Small intestine (tissue), 7 donors: ENCODE results near the gene HBM. TPM values are rescaled to one million over a fixed set of nuclear protein-coding genes. Genes with fewer than 3 reads are reported as not detected.
"Not testable (repeated sequence)": the region's sequence is repeated elsewhere in the genome, so short reads cannot be mapped to it uniquely, and the experiment has no call there.

Experiments
- DNase-seq, 2 donors: peaks; one replicate each; pipeline versions ENCODE4 v3.0.0 to v3.0.0-alpha.2; 2013
- FAIRE-seq: peaks from 2 replicates; lab custom pipeline; 2012; peaks lifted over from hg19 to GRCh38; lab: Jason Lieb, UNC
- H3K27ac ChIP-seq, 3 donors: one replicate each; pipeline ENCODE4 v1.5.1; 2013; ENCODE audit warnings: low read length in 2 of 3, mild to moderate bottlenecking in 2 of 3, control low read depth in 1 of 3, inconsistent platforms in 1 of 3, low read depth in 1 of 3, moderate library complexity in 1 of 3
- H3K27me3 ChIP-seq, 3 donors: one replicate each; pipeline ENCODE4 v1.6.1; 2013; ENCODE audit warnings: low read length in 3 of 3, inconsistent platforms in 1 of 3; ENCODE audit not compliant: control insufficient read depth in 3 of 3, insufficient read depth in 3 of 3
- H3K36me3 ChIP-seq, 3 donors: one replicate each; pipeline ENCODE4 v1.6.1; 2013; ENCODE audit warnings: low read length in 3 of 3, inconsistent platforms in 1 of 3, low read depth in 1 of 3, mild to moderate bottlenecking in 1 of 3, moderate library complexity in 1 of 3; ENCODE audit not compliant: control insufficient read depth in 3 of 3, insufficient read depth in 2 of 3
- H3K4me1 ChIP-seq, 3 donors: one replicate each; pipeline ENCODE4 v1.6.1; 2013; ENCODE audit warnings: low read length in 2 of 3, inconsistent platforms in 1 of 3, low read depth in 1 of 3, mild to moderate bottlenecking in 1 of 3, moderate library complexity in 1 of 3; ENCODE audit not compliant: control insufficient read depth in 3 of 3, insufficient read depth in 2 of 3
- H3K4me3 ChIP-seq, 3 donors: one replicate each; pipeline ENCODE4 v1.5.1; 2013; ENCODE audit warnings: low read length in 3 of 3, control low read depth in 1 of 3, inconsistent platforms in 1 of 3, low read depth in 1 of 3, mild to moderate bottlenecking in 1 of 3, moderate library complexity in 1 of 3
- H3K9me3 ChIP-seq, 2 donors: one replicate each; pipeline ENCODE4 v1.6.1; 2013; ENCODE audit warnings: low read depth in 1 of 2, low read length in 1 of 2; ENCODE audit not compliant: control insufficient read depth in 2 of 2, insufficient read depth in 1 of 2
- WGBS, 3 donors: extraction: QIAGEN DNeasy Blood & Tissue Kit; methylation state at CpG; one replicate each; pipeline ENCODE4 v1.1.7; 2013; 5-methylcytosine and 5-hydroxymethylcytosine counted together
- polyA plus RNA-seq, 4 donors: library from polyadenylated mRNA; stranded (reverse) in 3 of 4; unstranded in 1 of 4; fragments of 200-250 nt in 3 of 4; fragments of 120-200 nt in 1 of 4; gene quantifications; one replicate each; pipeline versions ENCODE4 v1.2.1 to v1.2.3, GENCODE V29; 2013
- donor health status: healthy with polysubstance abuse.
- donor health status: control.
- donor health status: control.
- donor health status: Bipolar disorder and iron deficiency.
- donor health status: healthy.

HBM gene
- polyA plus RNA-seq, 4 donors: 1.8 TPM; not detected in 3

DNA sequence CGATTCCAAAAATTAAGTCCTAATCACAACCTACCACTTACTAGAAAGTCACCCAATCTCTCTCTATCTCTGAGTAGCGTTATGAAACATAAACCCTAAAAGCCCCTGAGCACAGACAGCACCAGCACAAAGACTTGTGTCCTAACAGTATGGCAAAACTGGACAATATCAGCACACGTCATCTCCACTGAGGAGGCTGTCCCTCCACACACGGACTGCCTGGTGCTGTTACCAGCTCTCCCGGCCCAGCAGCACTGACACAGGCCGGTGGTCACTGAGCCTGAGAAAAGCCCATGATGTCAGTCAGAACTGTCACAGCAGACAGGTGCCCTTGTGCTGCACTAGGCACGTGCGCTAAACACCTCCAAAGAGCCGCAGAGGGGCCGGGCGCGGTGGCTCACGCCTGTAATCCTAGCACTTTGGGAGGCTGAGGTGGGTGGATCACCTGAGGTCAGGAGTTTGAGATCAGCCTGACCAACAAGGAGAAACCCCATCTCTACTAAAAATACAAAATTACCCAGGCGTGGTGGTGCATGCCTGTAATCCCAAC lies 45.9 kb downstream of the HBM start:
- H3K36me3 ChIP-seq: peaks cover 16 to 83% (median 18%) of the 10 kb centered on the region in 3 donors

DNA sequence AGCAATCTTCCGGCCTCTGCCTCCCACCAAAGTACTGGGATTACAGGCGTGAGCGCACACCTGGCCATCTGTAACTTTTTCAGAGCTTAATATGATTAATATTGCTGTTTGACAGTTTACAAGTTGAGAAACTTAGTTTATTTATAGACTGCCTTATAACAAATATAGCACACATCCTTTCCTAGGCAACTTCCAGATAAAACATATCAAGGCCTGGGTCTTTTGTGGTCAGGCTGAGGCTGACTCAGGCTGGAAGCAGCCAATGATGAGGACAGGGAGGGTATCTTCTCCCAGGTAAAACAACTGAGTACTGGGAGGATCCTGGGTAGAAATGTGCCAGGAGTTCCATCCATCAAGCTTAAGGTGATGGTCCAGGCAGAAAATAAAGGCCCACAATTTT lies 47.2 kb downstream of the HBM start:
- no peak overlapping the region for H3K4me3 ChIP-seq
- no peaks in the 10 kb centered on the region for H3K9me3 ChIP-seq
- 92 to 96% (median 93%) methylated on average over 3 of the region's 3 CpGs for WGBS, 3 donors
- DNase-seq (no peak), FAIRE-seq (no peak)
- no peaks in the 10 kb centered on the region for H3K27me3 ChIP-seq
- peaks cover 10 to 84% (median 13%) of the 10 kb centered on the region in 3 donors for H3K36me3 ChIP-seq
- no peaks in the 10 kb centered on the region for H3K4me1 ChIP-seq
- no peak overlapping the region for H3K27ac ChIP-seq

More for the DNA sequence above, 45.9 kb downstream of the HBM start:
- H3K27me3 ChIP-seq, FAIRE-seq, DNase-seq, H3K27ac ChIP-seq, H3K4me3 ChIP-seq, H3K4me1 ChIP-seq, H3K9me3 ChIP-seq: not testable (repeated sequence)
- WGBS, 3 donors: 91 to 93% (median 92%) methylated on average over 14 of the region's 14 CpGs

Other genes with a start within 250 kb of the HBM start
- 10 to 100 TPM in 2 of 4 donors, 1 to 10 TPM in 2; 8.1 to 19.9 (median 10.4) TPM for gene POLR3K, start 112.4 kb upstream of the HBM start, polyA plus RNA-seq
- 10 to 100 TPM; 17.3 to 38.2 (median 27.6) TPM for gene SNRNP25, start 112.2 kb upstream of the HBM start, polyA plus RNA-seq
- 10 to 100 TPM; 10.1 to 28.6 (median 17.2) TPM for gene RHBDF1, start 93.3 kb upstream of the HBM start, polyA plus RNA-seq
- gene MPG, start 87.8 kb upstream of the HBM start, polyA plus RNA-seq: 10 to 100 TPM; 31.1 to 76.7 (median 68.1) TPM
- gene NPRL3, start 27.3 kb upstream of the HBM start, polyA plus RNA-seq: 10 to 100 TPM in 2 of 4 donors, 1 to 10 TPM in 2; 5.9 to 22.6 (median 15.5) TPM
- gene HBZ, start 13.3 kb upstream of the HBM start, polyA plus RNA-seq: 1 to 10 TPM in 1 of 4 donors, not detected in 3; 1.0 TPM
- 100 to 1,000 TPM in 1 of 4 donors, 10 to 100 TPM in 1, 1 to 10 TPM in 1, not detected in 1; 3.2 to 515 (median 10.7) TPM for gene HBA2, start 6.9 kb downstream of the HBM start, polyA plus RNA-seq
- gene HBA1, start 10.7 kb downstream of the HBM start, polyA plus RNA-seq: 100 to 1,000 TPM in 1 of 4 donors, 1 to 10 TPM in 2, not detected in 1; 4.2 to 305 (median 4.3) TPM
- gene HBQ1, start 14.5 kb downstream of the HBM start, polyA plus RNA-seq: under 1 TPM in 1 of 4 donors, not detected in 3; 0.43 TPM
- 100 to 1,000 TPM in 2 of 4 donors, 10 to 100 TPM in 2; 56.6 to 136 (median 94.9) TPM for gene LUC7L, start 63.5 kb downstream of the HBM start, polyA plus RNA-seq
- 100 to 1,000 TPM in 1 of 4 donors, 10 to 100 TPM in 3; 56.5 to 107 (median 66.3) TPM for gene FAM234A, start 68.8 kb downstream of the HBM start, polyA plus RNA-seq
- gene RGS11, start 110.0 kb downstream of the HBM start, polyA plus RNA-seq: 10 to 100 TPM in 2 of 4 donors, 1 to 10 TPM in 1, under 1 TPM in 1; 0.49 to 20.1 (median 7.4) TPM
- gene ARHGDIG, start 114.6 kb downstream of the HBM start, polyA plus RNA-seq: 10 to 100 TPM in 3 of 4 donors, under 1 TPM in 1; 0.32 to 81.6 (median 14.2) TPM
- 10 to 100 TPM in 3 of 4 donors, under 1 TPM in 1; 0.10 to 46.1 (median 28.6) TPM for gene PDIA2, start 117.2 kb downstream of the HBM start, polyA plus RNA-seq
- gene AXIN1, start 186.7 kb downstream of the HBM start, polyA plus RNA-seq: 10 to 100 TPM; 24.5 to 33.6 (median 27.6) TPM
- 100 to 1,000 TPM in 1 of 4 donors, 10 to 100 TPM in 3; 54.2 to 112 (median 92.1) TPM for gene MRPL28, start 204.6 kb downstream of the HBM start, polyA plus RNA-seq
- 10 to 100 TPM; 48.1 to 76.6 (median 64.9) TPM for gene PGAP6, start 216.0 kb downstream of the HBM start, polyA plus RNA-seq
- gene NME4, start 231.2 kb downstream of the HBM start, polyA plus RNA-seq: 10 to 100 TPM; 13.0 to 77.2 (median 34.9) TPM
- 100 to 1,000 TPM in 2 of 4 donors, 10 to 100 TPM in 2; 46.7 to 154 (median 99.2) TPM for gene DECR2, start 235.9 kb downstream of the HBM start, polyA plus RNA-seq